Activated CD4-positive, alpha-beta T cell treated with anti-CD3 and anti-CD28 coated beads for 24 hours (primary cell): ENCODE results near the gene DAZAP1.
A peak's percentile ranks its signal among the peaks of the same experiment; 100 is the strongest.
"Not testable (repeated sequence)": the region's sequence is repeated elsewhere in the genome, so short reads cannot be mapped to it uniquely, and the experiment has no call there.

Experiments
- DNase-seq, 2 donors: peaks; one replicate each; pipeline ENCODE4 v3.0.0-alpha.2; 2020; ENCODE audit warnings: low read depth in 2 of 2

DAZAP1 gene

DNA sequence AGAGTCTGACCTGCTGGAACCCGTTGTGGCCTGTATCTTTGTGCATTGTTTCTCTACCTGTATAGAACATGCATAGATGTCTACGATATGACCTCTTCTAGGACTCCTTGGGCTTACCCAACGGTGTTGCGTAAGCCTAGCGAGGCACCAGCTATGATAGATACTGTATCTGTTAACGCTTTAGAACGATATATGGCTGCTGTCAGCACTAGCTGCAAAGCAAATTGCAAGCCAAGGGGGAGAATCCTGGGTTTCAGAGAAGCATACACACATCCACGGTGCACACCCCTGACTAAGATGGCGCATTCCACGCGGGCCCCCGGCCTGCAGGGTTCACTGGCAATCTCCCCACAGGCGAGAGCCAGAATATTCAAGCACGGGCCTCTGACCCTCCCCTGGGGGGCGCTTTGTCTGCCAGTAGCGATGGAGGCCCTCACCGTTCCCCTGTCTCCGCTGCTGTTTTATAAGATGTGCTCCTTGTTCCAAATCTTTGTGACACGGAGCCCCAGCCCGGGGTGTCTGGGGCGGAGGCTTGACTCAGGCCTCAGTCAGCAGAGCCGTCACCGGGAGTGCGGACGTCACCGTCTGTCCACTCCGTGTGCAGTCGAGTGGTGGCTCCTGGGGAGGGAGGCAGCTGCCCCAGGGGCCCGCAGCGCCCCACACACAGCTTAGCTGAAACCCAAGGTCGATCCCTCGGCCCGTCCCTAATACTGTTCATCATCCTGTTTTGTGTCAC lies 17.9 kb downstream of the DAZAP1 start:
- DNase-seq, result no peak

GRCh38 chr19:1425902-1426301 lies 18.5 kb downstream of the DAZAP1 start:
- DNase-seq, result no peak

DNA sequence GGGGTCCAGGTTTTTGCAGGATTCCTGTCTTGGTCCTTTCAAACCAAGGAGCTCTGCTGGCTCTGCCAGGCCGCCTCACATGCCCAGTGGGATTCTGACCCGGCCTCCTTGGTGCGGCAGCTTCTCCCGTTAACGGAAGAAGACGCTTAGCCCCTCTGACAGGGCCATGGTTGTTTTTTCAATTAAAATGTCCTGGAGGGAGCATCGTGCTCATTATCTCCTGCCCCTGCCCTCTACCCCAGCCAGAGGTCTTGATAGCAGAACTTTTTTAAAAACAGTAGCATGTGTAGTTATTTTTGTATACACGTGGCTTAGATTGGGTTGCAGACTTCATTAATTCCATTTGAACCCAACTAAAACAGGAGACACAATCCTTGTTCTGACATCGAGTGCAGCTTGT lies 19.4 kb downstream of the DAZAP1 start:
- no peak for DNase-seq

GRCh38 chr19:1427221-1427920 lies 20.0 kb downstream of the DAZAP1 start:
- no peak for DNase-seq

GRCh38 chr19:1428738-1429391 lies 21.5 kb downstream of the DAZAP1 start:
- DNase-seq, result no peak

GRCh38 chr19:1429750-1430149 lies 22.4 kb downstream of the DAZAP1 start:
- no peak for DNase-seq

- DNase-seq, result no peak
These were observed 22.9 kb downstream of the DAZAP1 start for GRCh38 chr19:1430246-1430645.

DNA sequence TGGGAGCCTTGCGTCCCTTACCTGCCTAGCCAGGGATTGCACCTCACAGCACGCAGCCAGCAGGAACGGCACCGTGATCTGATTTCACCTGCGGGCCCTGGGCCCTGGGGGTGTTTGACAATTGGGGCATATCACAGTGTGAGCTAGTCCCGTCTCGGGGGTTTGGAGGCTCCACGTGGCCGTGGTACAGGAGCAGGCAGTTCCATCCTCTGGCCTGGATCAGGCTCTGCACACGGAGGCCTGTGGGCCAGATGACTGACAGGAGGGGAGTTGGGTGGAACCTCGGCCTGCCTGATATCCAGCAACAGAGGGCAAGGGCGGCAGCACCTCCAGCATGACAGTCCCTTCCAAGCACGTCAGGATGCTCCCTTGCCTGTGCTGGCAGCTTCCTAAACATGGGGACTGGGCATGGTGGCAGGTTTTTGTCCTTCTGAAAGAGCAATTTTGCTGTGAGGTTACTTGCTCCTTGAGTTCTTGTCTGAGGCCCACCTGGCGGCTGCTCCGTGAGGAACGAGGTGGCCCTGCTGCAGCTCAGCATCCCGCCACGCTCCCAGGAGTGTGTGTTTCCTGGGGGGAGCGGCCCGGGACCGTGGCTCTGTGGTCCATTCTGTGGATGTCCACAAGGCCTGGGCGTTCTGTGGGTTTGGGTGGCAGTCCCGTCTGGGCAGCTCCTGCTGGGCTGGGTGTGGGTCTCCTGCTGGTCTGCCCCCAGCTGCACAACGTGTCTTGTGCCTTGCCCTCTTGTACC lies 24.5 kb downstream of the DAZAP1 start:
- no peak for DNase-seq

DNA sequence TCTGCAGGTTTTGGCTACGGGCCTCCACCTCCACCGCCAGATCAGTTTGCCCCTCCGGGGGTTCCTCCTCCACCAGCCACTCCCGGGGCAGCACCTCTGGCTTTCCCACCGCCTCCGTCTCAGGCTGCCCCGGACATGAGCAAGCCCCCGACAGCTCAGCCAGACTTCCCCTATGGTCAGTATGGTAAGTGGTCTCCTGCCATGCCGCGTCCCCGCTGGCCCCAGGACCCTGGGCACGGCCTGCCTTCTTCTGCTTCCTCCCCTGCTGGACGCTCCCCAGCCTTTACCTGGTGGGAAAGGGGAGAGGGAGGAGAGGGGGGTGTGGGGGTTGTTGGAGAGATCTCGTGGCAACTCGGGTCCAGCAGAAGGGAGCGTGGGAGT lies 25.1 kb downstream of the DAZAP1 start:
- no peak for DNase-seq

GRCh38 chr19:1433119-1434039 lies 26.0 kb downstream of the DAZAP1 start:
- DNase-seq, result no peak

DNA sequence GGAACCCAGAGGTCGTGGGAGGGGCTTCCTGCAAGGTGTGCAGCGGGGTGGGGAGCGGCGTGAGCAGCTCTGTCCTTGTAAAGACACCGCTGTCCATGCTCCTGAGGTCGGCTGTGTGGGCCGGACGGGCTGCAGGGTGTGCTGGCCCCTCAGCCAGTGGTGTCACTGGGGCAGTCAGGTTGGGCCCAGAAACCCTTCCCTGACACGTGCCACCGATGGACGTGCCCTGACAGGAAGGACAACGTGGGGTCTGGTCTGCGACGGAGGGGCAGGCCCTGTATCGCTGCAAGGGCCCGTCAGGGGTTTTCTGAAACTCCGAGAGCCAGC lies 26.6 kb downstream of the DAZAP1 start:
- no peak for DNase-seq

DNA sequence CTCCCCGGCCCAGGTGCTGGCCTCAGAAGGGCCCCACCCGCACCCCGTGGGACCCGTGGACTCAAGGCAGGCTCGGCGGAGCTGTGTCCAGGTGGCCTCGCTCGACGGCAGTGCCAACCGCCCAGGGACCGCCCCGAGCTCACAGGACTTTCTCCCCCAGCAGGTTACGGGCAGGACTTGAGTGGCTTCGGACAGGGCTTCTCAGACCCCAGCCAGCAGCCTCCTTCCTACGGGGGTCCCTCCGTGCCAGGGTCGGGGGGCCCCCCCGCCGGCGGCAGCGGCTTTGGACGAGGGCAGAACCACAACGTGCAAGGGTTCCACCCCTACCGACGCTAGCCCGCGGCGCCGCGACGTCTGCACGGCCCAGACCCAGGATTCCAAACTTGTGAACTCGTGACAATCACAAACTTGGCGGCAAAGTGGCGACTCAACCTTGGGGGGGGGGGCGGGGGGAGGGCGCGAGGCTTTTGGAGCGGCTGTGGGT lies 27.2 kb downstream of the DAZAP1 start:
- no peak for DNase-seq

- no peak for DNase-seq
These were observed 28.1 kb downstream of the DAZAP1 start for GRCh38 chr19:1435378-1435989.

DNA sequence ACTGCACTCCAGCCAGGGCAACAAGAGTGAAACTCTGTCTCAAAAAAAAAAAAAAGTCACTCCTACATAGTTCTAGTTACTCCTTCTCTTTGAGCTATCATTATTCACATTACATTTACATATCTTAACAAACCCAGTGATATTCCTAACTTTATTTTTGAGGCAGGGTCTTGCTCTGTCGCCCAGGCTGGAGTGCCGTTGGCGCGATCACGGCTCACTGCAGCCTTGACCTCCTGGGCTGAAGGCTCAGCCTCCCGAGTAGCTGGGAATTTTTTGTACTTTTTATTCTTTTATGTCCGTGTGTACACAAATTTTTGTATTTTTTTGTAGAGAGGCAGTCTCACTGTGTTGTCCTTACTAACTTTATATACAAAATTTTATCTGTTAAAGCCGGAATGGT lies 30.2 kb downstream of the DAZAP1 start:
- DNase-seq, result no peak

DNA sequence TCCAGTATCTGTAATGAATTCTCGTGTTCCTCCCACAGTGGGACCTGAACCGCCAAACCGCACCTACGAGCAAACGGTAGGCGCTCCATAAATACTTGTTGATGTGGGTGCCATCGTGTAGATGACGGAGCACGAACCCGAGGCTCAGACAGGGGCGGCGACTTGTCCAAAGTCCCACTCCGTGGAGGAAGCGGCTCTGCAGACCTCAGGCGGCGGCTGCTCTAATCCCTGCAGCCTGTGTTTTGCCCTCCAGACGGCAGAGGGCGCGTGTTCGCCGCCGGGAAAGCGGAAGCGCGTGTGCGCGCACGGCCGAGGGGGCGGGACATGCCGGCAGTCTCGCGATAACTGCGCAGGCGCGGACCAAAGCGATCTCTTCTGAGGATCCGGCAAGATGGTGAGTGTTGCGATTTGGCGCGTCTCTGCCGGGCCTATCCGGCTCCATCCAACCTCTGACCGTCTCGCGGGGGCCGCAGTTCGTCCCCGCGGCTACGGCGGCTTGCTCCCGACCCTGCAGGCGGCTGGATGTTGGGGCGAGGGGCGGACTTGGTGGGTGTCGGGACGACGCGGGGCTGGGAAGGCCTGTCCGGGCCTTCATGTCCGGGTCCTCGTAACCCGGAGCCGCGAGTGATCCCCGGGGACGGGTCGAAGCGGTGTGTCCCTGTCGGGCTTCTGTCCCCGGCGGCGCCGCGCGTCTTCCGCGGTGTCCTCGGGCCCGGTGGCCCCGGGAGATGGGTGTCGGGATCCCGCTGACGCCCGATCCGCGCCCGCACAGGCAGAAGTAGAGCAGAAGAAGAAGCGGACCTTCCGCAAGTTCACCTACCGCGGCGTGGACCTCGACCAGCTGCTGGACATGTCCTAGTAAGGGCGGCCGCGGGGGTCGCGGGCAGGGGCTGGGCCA lies 30.9 kb downstream of the DAZAP1 start, which contains the start of gene RPS15:
RPS15 (plus strand) TSS at position 362 of the 898 bp plus-strand sequence; CDS start at position 392, 30 bp downstream.
- peak; percentile 92 to 93 for DNase-seq

- no peak for DNase-seq
These were observed 31.6 kb downstream of the DAZAP1 start for GRCh38 chr19:1438933-1439354.

DNA sequence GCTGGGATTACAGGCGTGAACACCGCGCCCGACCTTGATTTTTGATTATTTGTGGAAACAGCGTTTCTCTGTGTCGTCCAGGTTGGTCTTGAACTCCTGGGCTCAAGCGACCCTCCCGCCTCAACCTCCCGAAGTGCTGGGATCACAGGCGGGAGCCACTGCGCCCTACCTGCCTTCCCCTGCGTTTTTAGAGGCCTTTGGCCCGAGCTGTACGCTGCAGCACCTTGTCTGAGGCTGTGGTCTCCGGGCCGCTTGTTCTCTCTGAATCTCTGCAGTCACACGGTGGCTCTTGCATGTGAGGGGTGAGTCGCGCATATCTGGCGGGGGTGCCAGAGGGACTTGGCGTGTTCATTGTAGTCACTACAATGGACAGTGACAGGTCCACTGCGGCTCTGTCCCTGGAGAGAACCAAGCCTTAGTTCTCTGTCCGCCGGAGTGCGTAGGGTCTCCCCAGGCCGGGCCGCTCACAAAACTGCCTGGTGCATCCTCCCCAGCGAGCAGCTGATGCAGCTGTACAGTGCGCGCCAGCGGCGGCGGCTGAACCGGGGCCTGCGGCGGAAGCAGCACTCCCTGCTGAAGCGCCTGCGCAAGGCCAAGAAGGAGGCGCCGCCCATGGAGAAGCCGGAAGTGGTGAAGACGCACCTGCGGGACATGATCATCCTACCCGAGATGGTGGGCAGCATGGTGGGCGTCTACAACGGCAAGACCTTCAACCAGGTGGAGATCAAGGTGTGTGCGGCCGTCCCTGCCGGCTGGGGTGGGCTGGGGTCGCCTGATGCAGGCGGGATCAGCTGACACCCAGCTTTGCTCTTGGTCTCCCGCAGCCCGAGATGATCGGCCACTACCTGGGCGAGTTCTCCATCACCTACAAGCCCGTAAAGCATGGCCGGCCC lies 32.4 kb downstream of the DAZAP1 start:
- not testable (repeated sequence) for DNase-seq

- DNase-seq, result no peak
These were observed 33.0 kb downstream of the DAZAP1 start for GRCh38 chr19:1440418-1440801.
